NCI-H2171 treated with DMSO at 0.1 percent for 48 hours (cell line): ENCODE results near the gene TTI1.

ENCODE experiments used
- DNase-seq: peaks from one replicate; lab custom pipeline; 2025; lab: John Stamatoyannopoulos, UW

The TTI1 gene

GRCh38 chr20:37937686-37938085 is 95.6 kb downstream of the TTI1 start:
- no peak for DNase-seq

GRCh38 chr20:37936451-37936850 is 96.8 kb downstream of the TTI1 start:
- no peak for DNase-seq

GRCh38 chr20:37936041-37936440 is 97.2 kb downstream of the TTI1 start:
- DNase-seq = no peak

- peak; percentile 20 for DNase-seq
These were observed 97.8 kb downstream of the TTI1 start for GRCh38 chr20:37935435-37935834.

GRCh38 chr20:37934634-37935375 is 98.5 kb downstream of the TTI1 start:
- DNase-seq = no peak

- no peak for DNase-seq
These were observed 99.2 kb downstream of the TTI1 start for GRCh38 chr20:37933786-37934633.
